ENCODE measurements around the gene PLEKHG3.

DNA sequence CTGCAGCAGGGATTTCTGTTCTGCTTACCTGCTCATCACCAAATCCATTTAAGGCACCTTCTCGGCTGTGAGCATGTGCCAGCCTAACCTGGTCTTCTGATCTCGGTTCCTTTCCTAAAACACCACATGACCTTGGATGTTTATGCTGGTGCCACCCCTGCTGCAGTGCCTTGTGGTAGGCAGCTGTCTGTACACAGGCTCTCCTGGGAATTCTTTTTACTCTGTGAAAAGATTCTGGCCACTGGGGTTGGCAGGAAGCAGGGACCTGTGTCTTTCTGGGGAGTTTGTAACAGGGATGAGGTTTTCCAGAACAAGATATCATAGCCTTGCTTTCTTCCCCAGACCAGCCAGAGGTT is 10.4 kb upstream of the PLEKHG3 start:
- TF ChIP-seq, protein P1, sequence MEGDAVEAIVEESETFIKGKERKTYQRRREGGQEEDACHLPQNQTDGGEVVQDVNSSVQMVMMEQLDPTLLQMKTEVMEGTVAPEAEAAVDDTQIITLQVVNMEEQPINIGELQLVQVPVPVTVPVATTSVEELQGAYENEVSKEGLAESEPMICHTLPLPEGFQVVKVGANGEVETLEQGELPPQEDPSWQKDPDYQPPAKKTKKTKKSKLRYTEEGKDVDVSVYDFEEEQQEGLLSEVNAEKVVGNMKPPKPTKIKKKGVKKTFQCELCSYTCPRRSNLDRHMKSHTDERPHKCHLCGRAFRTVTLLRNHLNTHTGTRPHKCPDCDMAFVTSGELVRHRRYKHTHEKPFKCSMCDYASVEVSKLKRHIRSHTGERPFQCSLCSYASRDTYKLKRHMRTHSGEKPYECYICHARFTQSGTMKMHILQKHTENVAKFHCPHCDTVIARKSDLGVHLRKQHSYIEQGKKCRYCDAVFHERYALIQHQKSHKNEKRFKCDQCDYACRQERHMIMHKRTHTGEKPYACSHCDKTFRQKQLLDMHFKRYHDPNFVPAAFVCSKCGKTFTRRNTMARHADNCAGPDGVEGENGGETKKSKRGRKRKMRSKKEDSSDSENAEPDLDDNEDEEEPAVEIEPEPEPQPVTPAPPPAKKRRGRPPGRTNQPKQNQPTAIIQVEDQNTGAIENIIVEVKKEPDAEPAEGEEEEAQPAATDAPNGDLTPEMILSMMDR (IDR thresholded peaks at IDR 0.05): no peak
- TF ChIP-seq POLR2A (IDR thresholded peaks at IDR 0.05): no peak
